CD4-positive, alpha-beta T cell treated with Interleukin-15 for 4 hours (primary cell): ENCODE measurements around the gene WRNIP1.

Experiments used
- DNase-seq: peaks from one replicate; pipeline ENCODE4 v3.0.0-alpha.2; 2020; ENCODE audit warnings: low spot score

The WRNIP1 gene

DNA sequence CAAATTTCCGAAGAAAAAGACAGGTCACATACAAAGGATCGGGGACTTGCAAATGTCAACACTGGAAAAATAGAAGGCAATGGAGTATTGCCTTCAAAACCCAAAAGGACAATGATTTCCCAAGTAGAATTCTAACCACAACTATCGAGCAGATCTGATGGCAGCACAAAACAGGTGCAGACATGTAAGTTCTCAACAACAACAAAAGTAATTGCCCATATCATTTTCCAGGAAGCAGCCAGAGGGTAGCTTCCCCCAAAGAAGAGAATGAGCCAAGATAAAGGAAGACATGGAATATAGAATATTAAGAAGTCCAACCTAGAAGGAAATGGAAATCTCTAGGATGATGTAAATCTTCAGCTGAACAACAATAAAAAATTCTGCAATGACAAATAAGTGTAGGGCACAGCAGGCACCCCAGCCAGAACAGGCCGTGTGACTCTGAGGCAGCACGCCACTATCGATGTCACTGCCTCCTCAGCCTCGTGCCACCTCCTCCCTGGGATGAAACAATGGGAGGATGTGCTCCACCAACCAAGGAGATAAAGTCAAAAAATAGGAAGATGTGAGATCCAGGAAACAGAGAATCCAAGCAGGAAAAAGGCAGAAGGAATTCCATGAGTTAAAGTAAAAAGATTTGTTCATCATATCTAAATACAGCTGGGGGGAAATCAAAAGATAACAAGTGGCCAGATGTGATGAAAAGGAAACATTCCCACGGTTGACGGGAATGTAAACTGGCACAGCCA lies 42.3 kb downstream of the WRNIP1 start:
- no peak for DNase-seq

DNA sequence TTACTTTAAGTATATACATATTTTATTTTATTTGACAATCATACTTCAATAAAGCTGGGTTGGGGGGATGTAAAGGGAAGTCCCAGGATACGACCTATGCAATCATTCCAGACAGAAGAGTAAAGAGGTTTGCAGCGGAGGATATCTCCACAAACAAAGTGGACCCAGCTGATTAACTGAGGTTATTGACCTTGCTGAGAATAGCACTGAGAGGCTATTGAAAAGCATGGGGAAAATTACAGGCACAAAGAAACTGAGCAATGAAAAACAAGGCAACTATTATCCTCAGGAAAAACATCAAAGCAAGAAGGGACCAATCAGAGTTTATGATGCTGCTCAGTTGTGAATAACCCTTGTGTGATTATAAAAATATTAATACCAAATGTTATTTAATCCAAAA lies 43.8 kb downstream of the WRNIP1 start:
- DNase-seq, result no peak

- no peak for DNase-seq
Observed at GRCh38 chr6:2810092-2810671, 45.0 kb downstream of the WRNIP1 start.

DNA sequence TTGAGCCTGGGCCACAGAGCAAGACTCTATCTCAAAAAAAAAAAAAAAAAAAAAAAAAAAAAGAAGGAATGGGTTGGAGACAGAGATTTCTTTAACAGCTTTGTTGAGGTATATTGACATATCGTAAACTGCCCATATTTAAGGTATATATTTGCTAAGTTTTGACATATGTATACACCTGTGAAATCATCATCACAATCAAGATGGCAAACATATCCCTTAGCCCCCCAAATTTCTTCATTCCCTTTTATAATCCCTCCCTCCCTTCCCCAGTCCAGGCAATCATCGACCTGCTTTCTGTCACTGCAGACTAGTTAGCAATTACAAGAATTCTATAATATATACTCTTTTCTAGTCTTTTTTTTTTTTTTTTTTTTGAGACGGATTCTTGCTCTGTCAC lies 47.5 kb downstream of the WRNIP1 start:
- DNase-seq, result no peak

DNA sequence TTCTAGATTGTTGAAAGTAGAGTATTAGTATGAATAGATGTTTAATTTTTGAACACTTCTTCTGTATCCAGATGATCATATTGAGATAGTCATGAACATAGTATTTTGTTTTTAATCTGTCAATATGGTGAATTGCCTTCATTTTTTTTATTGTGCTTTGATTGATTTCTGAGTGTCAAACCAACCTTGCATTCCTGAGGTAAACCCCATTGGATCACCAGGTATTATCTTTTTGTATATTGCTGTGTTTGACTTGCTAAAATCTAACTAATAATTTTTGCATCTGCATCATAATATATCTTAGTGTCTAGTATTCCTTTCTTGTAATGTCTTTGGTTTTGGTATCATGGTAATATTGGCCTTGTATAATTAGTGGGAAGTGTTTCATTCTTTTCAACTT lies 51.0 kb downstream of the WRNIP1 start:
- no peak for DNase-seq

DNA sequence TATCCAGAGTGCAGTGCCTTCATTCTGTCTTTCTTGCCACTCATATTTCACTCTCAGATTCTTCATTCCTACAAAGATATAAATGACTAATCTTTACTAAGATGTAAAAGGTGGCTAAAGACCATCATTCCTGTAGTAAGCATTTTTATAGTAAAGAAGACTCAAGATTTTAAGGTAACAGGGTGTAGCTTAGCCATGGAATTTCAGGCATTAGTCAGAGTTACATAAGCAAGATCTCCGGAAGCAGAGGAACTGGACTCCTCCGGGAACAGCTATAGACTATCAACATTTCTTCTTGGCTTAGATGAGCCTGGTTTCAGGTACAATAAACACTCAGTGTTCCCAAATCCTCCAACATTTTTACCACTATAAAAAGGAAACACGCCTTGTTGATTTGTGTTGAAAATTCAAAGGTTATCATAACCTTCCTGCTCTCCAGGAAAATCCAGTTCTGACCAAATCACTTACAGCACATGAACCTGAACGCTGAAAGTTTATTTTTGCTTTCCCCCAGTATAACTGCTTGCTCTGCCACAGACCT lies 52.8 kb downstream of the WRNIP1 start:
- DNase-seq, result no peak

DNA sequence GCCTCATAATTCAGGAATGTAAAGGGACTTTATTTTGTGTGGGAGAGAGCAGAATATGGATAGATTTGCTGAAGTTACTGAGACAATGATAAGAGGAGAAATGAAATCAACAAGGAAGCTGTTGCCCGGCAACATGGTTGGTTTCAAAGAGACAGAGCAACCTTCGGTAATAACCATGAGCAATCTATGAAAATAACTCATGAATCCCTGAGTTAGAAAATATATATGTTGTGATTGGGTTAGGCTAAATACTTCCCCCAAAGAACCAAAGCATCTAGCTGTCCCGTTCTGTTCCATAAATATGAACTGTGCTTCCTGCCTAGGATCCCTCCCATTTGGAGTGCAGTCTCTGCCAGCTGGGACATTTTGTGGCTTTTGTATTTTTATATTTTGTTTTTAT lies 53.4 kb downstream of the WRNIP1 start:
- no peak for DNase-seq

DNA sequence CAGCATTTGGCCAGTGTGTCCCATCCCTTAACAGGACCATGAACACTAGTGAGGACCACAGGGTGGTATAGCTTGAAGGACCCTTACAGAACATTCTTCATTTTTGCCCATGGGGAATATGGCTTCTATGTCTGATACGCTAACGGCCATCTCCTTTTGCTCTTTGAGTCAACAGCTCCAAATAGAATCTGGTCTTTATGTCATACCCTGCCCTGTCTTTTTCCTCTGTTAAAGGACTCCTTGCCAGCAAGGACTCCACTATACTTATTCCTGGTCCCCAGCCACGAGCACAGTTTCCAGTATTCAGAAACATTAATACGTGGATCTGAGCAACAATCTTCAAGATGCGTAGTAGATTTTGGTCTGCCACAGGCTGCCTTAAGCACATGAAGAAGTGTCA lies 53.9 kb downstream of the WRNIP1 start:
- DNase-seq, result no peak

- no peak for DNase-seq
Observed at GRCh38 chr6:2819978-2820377, 54.8 kb downstream of the WRNIP1 start.

DNA sequence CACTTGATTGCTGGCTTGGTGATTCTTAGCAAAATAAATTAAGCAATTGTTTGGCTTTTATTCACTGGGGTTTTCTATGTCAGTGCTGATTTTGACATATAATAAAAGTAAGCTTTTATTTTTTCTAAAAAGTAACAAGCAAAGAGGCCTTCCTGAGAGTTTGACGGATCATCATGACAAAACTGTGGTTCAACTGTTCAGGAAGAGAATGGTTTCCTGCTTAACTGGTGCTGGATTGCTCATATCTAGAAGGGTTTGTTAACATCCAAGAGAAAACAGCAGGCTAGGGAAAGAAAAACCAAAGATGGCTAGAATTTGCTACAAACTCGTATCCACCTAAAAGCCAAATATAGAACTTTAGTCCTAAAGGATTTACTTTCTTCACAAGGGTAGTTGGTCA lies 55.2 kb downstream of the WRNIP1 start:
- no peak for DNase-seq

DNA sequence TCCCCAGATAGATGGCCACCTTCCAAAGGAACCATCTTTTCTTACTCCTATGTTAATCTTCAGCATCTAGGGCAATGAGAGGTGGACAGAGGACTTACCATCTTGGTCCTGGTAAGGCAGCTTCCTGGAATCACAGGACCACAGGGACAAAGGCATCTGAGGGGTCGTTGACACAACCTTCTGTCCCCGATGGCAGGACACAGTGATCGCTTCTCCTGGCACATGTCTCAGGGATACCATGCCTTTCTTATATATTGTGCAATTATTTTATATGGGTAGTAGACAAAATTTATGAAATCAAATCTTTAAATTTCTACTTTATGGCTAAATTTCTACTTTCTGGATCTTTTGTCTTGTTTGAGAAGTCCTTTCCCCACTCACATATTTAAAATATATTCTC lies 56.4 kb downstream of the WRNIP1 start:
- no peak for DNase-seq

GRCh38 chr6:2823104-2823850 lies 58.1 kb downstream of the WRNIP1 start:
- no peak for DNase-seq

- no peak for DNase-seq
Observed at GRCh38 chr6:2826131-2826530, 60.9 kb downstream of the WRNIP1 start.

DNA sequence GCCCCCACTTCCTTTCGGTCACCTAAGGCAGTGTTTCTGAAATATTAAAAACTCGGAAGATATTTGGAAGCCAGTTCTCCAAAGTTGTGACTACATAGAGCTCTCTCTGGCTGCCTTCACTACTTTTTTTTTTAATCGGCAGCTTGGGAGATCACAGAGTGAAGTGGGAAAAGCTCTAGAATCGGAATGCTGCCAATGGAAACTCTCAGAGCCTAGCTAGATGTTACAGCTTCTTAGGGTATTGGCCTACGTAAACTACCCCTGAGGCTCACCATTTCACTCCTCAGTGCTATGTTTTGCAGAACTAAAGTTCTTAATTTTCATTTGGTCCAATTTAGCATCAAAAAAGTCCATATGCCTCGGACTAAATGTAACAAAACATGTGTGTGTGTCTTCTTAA lies 61.9 kb downstream of the WRNIP1 start:
- no peak for DNase-seq

GRCh38 chr6:2828629-2829028 lies 63.4 kb downstream of the WRNIP1 start:
- no peak for DNase-seq

- no peak for DNase-seq
Observed at GRCh38 chr6:2829253-2829652, 64.1 kb downstream of the WRNIP1 start.

DNA sequence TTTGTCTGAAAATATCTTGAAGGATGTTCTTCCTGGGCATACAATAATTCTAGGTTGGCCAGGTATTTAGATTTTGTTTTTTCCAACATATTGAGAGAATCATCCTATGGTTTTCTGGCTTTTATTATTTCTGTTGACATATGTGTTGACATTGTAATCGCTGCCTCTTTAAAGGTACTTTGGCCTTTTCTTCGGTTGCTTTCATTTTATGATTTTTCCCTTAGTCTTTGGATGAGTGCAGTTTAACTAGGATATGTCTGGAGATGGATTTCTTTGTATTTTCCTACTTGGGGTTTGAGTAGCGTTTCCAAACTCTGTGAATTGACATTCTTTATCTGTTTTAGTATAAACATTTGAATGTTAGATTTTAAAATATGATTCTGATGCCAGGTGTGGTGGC lies 65.0 kb downstream of the WRNIP1 start:
- DNase-seq, result no peak

DNA sequence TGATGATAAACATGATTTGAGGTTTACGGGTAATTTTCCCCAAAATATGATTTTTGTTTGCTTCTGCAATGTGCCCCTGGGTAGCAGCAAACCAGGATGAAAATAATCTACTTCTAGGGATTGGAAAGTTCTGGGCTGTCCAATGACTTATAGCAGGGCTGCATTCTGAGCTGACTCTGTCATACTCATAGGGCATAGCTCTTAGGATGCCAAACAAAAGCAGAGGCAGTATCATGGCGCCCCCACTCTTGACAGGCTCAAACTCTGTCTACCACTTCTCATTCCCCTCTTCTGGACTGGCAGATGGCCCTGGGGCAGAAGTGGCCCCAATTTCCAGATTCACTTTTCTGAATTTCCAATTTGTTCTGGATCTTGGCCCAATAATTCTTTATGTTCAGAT lies 66.2 kb downstream of the WRNIP1 start:
- no peak for DNase-seq

GRCh38 chr6:2834262-2834661 lies 69.1 kb downstream of the WRNIP1 start:
- DNase-seq, result no peak
